DND-41 (cell line): Measurements from ENCODE around the gene MCC.

Experiments used
- ATAC-seq: fragments of 200-7000 bp; cut with Tn5 transposase; 3 replicates; pipeline ENCODE4 v1.9.1; 2021; ENCODE audit warnings: low read depth; ENCODE audit not compliant: insufficient read depth
- DNase-seq: peaks from one replicate; pipeline ENCODE4 v3.0.0-alpha.2; 2020
- H2AFZ ChIP-seq: 2 replicates; pipeline ENCODE4 v1.6.0; 2012; ENCODE audit warnings: low read depth, low read length
- H3K27ac ChIP-seq: 2 replicates; pipeline ENCODE4 v1.5.1; 2012; ENCODE audit warnings: low read length, inconsistent platforms
- H3K27me3 ChIP-seq: fragments of 200-600 bp; sonication (generic); 2 replicates; pipeline ENCODE4 v1.6.0; 2012; ENCODE audit warnings: low read length, mild to moderate bottlenecking, inconsistent platforms; ENCODE audit not compliant: insufficient read depth, poor library complexity
- H3K36me3 ChIP-seq: 2 replicates; pipeline ENCODE4 v1.5.1; 2012; ENCODE audit warnings: low read length, inconsistent platforms; ENCODE audit not compliant: insufficient read depth
- H3K4me1 ChIP-seq: 2 replicates; pipeline ENCODE4 v1.5.1; 2012; ENCODE audit warnings: mild to moderate bottlenecking, low read length; ENCODE audit not compliant: insufficient read depth
- H3K4me2 ChIP-seq: 2 replicates; pipeline ENCODE4 v1.6.0; 2012; ENCODE audit warnings: mild to moderate bottlenecking, moderate library complexity, low read length, inconsistent platforms; ENCODE audit not compliant: insufficient read depth
- H3K4me3 ChIP-seq, 2 experiments: fragments of 200-600 bp in 1 of 2; shearing (Covaris generic) in 1 of 2; 2 replicates each; pipeline ENCODE4 v1.5.1; 2012 to 2016; ENCODE audit warnings: inconsistent platforms in 2 of 2, low read length in 2 of 2, mild to moderate bottlenecking in 2 of 2, low read depth in 1 of 2, moderate library complexity in 1 of 2
- H3K79me2 ChIP-seq: 2 replicates; pipeline ENCODE4 v1.6.0; 2012; ENCODE audit warnings: low read length, inconsistent platforms; ENCODE audit not compliant: insufficient read depth
- H3K9ac ChIP-seq: 2 replicates; pipeline ENCODE4 v1.6.0; 2012; ENCODE audit warnings: low read depth, mild to moderate bottlenecking, inconsistent platforms, low read length, moderate library complexity
- H3K9me3 ChIP-seq: 2 replicates; pipeline ENCODE4 v1.5.1; 2012; ENCODE audit warnings: low read length, moderate library complexity, mild to moderate bottlenecking, inconsistent platforms; ENCODE audit not compliant: insufficient read depth, severe bottlenecking
- H4K20me1 ChIP-seq: 2 replicates; pipeline ENCODE4 v1.6.0; 2012; ENCODE audit warnings: low read length; ENCODE audit not compliant: insufficient read depth
- EZH2 ChIP-seq: IDR thresholded peaks from 3 replicates; pipeline ENCODE4 v1.6.1; 2012; ENCODE audit warnings: borderline replicate concordance, low read depth, mild to moderate bottlenecking, moderate library complexity, low read length, inconsistent platforms; ENCODE audit not compliant: severe bottlenecking
- TF ChIP-seq, protein P1 (sequence below): IDR thresholded peaks from 2 replicates; pipeline ENCODE4 v1.5.1; 2012; ENCODE audit warnings: borderline replicate concordance, low read length, moderate library complexity, mild to moderate bottlenecking; ENCODE audit not compliant: poor library complexity, severe bottlenecking; ENCODE audit errors: extremely low read depth

Gene MCC

DNA sequence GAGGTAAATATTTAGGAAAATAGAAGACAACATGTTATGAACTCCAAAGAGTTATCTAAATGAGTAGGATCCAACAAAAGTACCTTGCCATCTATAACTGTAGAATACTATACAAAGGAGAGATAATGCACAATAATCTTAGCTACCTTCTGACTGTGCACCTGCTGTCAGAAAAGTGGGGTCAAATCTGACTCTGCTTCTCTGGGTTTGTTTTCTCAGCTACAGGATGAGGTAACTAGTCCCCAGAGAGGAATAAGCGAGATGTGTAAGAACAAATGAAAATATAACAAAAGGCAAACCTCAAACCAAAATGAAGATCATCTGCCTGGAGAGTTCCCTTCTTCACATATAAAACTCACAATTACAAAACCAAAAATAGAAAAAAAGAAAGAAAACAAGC is 306.8 kb downstream of the MCC start:
- Histone ChIP-seq H3K27ac (no peak overlapping the region), H3K4me1 (peaks cover 16% of the 10 kb centered on the region), H3K79me2 (no peaks in the 10 kb centered on the region), H3K9ac (no peak overlapping the region), H3K4me2 (no peak overlapping the region), H3K27me3 (no peaks in the 10 kb centered on the region), H3K36me3 (no peaks in the 10 kb centered on the region), H3K9me3 (no peaks in the 10 kb centered on the region), H2AFZ (no peak overlapping the region), H3K4me3 (no peak overlapping the region), H4K20me1 (no peaks in the 10 kb centered on the region)
- no peak for DNase-seq
- ATAC-seq: peak; percentile 27; the same call in 1 of the 3 replicates
- TF ChIP-seq, protein P1, sequence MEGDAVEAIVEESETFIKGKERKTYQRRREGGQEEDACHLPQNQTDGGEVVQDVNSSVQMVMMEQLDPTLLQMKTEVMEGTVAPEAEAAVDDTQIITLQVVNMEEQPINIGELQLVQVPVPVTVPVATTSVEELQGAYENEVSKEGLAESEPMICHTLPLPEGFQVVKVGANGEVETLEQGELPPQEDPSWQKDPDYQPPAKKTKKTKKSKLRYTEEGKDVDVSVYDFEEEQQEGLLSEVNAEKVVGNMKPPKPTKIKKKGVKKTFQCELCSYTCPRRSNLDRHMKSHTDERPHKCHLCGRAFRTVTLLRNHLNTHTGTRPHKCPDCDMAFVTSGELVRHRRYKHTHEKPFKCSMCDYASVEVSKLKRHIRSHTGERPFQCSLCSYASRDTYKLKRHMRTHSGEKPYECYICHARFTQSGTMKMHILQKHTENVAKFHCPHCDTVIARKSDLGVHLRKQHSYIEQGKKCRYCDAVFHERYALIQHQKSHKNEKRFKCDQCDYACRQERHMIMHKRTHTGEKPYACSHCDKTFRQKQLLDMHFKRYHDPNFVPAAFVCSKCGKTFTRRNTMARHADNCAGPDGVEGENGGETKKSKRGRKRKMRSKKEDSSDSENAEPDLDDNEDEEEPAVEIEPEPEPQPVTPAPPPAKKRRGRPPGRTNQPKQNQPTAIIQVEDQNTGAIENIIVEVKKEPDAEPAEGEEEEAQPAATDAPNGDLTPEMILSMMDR: no peak
- no peak for TF ChIP-seq EZH2

DNA sequence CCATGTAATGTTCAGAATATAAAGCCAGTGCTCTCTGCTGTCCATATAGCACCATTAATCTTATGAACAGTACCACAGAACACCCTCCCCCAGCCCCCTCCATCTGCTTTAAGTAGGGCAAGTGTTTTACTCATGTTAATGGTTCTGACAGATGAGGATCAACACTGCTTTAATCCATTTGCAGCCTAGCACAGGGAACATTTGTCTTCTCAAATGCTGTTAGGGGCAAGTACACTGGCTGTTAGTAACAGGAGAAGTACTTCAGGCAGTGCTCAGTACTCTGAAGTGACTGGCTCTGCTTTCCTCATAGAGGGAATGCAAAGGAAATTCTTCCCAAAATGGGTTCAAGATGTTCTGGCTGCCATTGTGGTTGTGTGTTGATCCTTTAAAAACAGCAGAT is 309.1 kb downstream of the MCC start:
- no peaks in the 10 kb centered on the region for H3K36me3 ChIP-seq
- H3K4me1 ChIP-seq: peaks cover 16% of the 10 kb centered on the region
- no peak for DNase-seq
- no peak overlapping the region for H3K4me3 ChIP-seq
- H3K9ac ChIP-seq: no peak overlapping the region
- no peak overlapping the region for H2AFZ ChIP-seq
- no peaks in the 10 kb centered on the region for H4K20me1 ChIP-seq
- H3K79me2 ChIP-seq: no peaks in the 10 kb centered on the region
- H3K27me3 ChIP-seq: no peaks in the 10 kb centered on the region
- H3K9me3 ChIP-seq: no peaks in the 10 kb centered on the region
- TF ChIP-seq, protein P1: no peak
- TF ChIP-seq EZH2: no peak
- no peak for ATAC-seq
- H3K4me2 ChIP-seq: no peak overlapping the region
- H3K27ac ChIP-seq: no peak overlapping the region

DNA sequence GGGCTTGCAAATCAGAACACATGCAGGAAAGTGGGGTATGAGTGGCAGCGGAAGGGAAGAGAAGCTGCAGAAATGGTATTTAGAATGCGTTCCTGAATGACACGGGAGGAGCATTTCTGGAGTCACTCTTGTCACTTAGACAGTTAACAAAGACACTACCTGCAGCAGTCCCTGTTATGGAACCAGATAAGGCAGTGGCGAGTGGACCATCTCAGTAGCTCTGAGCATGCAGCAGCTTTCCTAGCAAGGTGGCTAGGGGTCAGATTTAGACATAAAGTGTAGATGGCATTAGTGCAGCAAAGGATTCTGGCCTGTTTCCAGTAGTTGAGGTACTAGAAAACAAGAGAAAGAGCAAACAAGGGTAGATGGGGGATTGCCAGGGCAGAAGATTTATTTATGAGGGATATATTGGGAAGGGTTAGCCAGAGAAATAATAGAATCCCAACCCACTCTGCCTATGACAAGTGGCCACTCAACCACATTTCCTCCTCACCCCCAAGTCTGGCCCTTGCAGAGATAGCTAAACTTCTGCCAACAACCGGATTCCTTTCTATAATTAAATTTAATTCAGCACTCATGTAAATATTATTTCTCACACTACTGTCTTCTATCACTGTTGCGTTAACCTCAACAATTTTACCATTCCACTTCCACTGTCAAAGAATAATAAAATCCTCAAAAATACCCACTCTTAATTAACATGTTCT is 310.0 kb downstream of the MCC start:
- Histone ChIP-seq H2AFZ (no peak overlapping the region), H3K9me3 (no peaks in the 10 kb centered on the region), H3K79me2 (no peaks in the 10 kb centered on the region), H3K9ac (no peak overlapping the region), H3K36me3 (no peaks in the 10 kb centered on the region), H3K4me1 (peaks cover 16% of the 10 kb centered on the region), H3K27me3 (no peaks in the 10 kb centered on the region), H3K27ac (no peak overlapping the region), H4K20me1 (no peaks in the 10 kb centered on the region), H3K4me3 (no peak overlapping the region), H3K4me2 (no peak overlapping the region)
- TF ChIP-seq, protein P1: no peak
- TF ChIP-seq EZH2: no peak
- no peak for DNase-seq
- no peak for ATAC-seq
